ENCODE data around the gene RARA.

The RARA gene

GRCh38 chr17:40309031-40309948, at the start of gene RARA:
Gene RARA, plus strand, starts transcription at chr17:40309180. Its CDS starts 22,039 bp downstream, at chr17:40331219.
- no peak for DNase-seq

GRCh38 chr17:40259505-40259904, 49.5 kb upstream of the RARA start:
- no peak for DNase-seq

GRCh38 chr17:40260528-40260927, 48.5 kb upstream of the RARA start:
- DNase-seq = no peak

GRCh38 chr17:40264458-40265185, 44.4 kb upstream of the RARA start:
- DNase-seq = no peak

- DNase-seq = no peak
These were observed 43.6 kb upstream of the RARA start for GRCh38 chr17:40265337-40265736.

GRCh38 chr17:40266882-40267281, 42.1 kb upstream of the RARA start:
- DNase-seq = no peak

GRCh38 chr17:40268141-40268712, 40.8 kb upstream of the RARA start:
- no peak for DNase-seq

GRCh38 chr17:40278414-40278813, 30.6 kb upstream of the RARA start:
- no peak for DNase-seq

- DNase-seq = no peak
These were observed 29.6 kb upstream of the RARA start for GRCh38 chr17:40279402-40279801.

- no peak for DNase-seq
These were observed 27.3 kb upstream of the RARA start for GRCh38 chr17:40281663-40282062.

- peak; percentile 53 for DNase-seq
These were observed 25.3 kb upstream of the RARA start for GRCh38 chr17:40283662-40284061.

GRCh38 chr17:40284085-40284713, 24.8 kb upstream of the RARA start:
- no peak for DNase-seq

- no peak for DNase-seq
These were observed 22.5 kb upstream of the RARA start for GRCh38 chr17:40286473-40286872.

- DNase-seq = no peak
These were observed 21.9 kb upstream of the RARA start for GRCh38 chr17:40287159-40287493.

GRCh38 chr17:40287494-40288369, 21.2 kb upstream of the RARA start, which contains the start of gene CDC6:
Gene CDC6, plus strand, starts transcription at chr17:40287879. Its CDS starts 1,542 bp downstream, at chr17:40289421.
- DNase-seq = peak; percentile 100

GRCh38 chr17:40290629-40291280, 18.2 kb upstream of the RARA start:
- peak; percentile 61 for DNase-seq

- no peak for DNase-seq
These were observed 17.7 kb upstream of the RARA start for GRCh38 chr17:40291281-40291664.

- DNase-seq = no peak
These were observed 15.6 kb upstream of the RARA start for GRCh38 chr17:40293363-40293762.

GRCh38 chr17:40295488-40296436, 13.2 kb upstream of the RARA start:
- no peak for DNase-seq

GRCh38 chr17:40297511-40297910, 11.5 kb upstream of the RARA start:
- DNase-seq = no peak
